ENCODE measurements around the gene GCN1.
"Not testable (repeated sequence)": the region's sequence is repeated elsewhere in the genome, so short reads cannot be mapped to it uniquely, and the experiment has no call there.

- TF ChIP-seq, protein P1, sequence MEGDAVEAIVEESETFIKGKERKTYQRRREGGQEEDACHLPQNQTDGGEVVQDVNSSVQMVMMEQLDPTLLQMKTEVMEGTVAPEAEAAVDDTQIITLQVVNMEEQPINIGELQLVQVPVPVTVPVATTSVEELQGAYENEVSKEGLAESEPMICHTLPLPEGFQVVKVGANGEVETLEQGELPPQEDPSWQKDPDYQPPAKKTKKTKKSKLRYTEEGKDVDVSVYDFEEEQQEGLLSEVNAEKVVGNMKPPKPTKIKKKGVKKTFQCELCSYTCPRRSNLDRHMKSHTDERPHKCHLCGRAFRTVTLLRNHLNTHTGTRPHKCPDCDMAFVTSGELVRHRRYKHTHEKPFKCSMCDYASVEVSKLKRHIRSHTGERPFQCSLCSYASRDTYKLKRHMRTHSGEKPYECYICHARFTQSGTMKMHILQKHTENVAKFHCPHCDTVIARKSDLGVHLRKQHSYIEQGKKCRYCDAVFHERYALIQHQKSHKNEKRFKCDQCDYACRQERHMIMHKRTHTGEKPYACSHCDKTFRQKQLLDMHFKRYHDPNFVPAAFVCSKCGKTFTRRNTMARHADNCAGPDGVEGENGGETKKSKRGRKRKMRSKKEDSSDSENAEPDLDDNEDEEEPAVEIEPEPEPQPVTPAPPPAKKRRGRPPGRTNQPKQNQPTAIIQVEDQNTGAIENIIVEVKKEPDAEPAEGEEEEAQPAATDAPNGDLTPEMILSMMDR (conservative IDR thresholded peaks at IDR 0.05; ENCODE audit: low read length) = not testable (repeated sequence)
- not testable (repeated sequence) for TF ChIP-seq EZH2phosphoT487 (IDR thresholded peaks at IDR 0.05; ENCODE audit: borderline replicate concordance)
Observed at GRCh38 chr12:120213182-120213581, 18.7 kb upstream of the GCN1 start.

All from Loucy (cell line).